Erythroblast (primary cell): ENCODE data around the gene AOPEP.

ENCODE experiments used
- GATA1 ChIP-seq: IDR thresholded peaks from 2 replicates; pipeline ENCODE4 v1.6.1; 2011; ENCODE audit warnings: low read depth, mild to moderate bottlenecking, control low read depth, low read length, moderate library complexity
- POLR2A ChIP-seq: IDR thresholded peaks from 2 replicates; pipeline ENCODE4 v1.6.1; 2011; ENCODE audit warnings: mild to moderate bottlenecking, low read length

DNA sequence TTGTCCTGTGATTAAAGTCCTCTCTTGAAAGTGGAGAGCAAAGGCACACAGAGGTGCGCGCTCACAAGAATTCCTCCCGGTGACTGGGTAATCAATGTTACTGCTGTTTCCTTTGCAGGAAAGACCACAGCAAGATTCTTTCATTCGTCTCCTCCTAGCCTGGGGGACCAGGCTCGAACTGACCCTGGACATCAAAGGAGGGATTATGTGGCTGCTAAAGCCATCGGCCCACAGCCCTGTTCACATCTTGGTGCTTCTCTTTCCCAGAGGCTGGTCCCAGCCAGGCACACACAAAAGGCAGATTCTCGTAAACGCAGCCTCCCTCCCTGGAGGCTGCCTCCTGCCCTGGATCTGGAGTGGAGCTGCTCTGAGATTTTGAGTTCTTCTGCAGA, 360.1 kb downstream of the AOPEP start:
- TF ChIP-seq POLR2A (no peak), GATA1 (no peak)
